EH (cell line): ENCODE data around the gene GAPT.

Experiments
- DNase-seq: peaks from one replicate; pipeline ENCODE4 v3.0.0-alpha.2; 2015; ENCODE audit warnings: low read depth

GAPT gene

DNA sequence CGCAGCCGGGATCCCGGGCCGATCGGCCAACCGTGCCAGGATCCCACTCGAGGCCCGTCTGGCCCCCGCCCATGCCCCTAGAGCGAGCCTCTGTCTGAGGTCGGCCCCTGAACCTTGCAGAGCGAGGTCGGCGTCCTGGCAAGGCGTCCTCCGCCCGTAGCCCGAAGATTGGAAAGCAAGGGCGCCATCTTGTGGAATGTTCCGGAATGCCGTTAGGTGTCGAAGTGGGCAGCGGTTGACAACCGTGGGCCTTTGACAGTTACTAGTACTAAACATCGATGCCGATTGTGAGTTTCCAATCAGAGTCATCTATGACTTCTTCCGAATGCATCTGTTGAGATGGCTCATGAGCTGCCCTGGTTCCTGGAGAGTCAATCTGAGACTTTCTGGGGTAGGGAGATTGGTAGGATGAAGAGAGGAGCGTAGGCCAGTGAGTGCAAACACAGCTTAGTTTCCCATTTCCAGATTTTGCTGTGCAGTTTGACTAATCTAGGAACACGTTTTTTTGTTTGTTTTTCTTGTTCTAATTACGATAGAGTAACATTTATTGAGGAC lies 30.4 kb upstream of the GAPT start:
- DNase-seq = peak; percentile 86

DNA sequence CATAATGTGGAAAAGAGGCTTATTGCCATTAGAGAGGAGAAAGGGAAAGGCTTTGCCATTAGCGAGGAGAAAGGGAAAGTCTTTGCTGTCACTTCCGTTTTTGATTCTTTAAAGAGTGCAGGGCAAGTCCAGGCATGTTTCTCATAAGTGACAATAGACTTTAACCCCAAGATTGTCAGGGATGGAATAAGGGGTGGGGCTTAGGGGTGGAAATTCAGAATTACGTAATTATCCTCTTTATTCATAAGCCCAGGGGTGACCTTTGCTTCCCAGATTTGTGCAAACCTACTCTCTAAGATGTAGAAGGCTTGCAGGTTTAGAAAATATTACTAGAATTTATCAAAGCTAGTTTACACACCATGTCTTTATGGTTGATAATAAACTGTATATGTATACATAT lies 29.1 kb upstream of the GAPT start:
- no peak for DNase-seq

GRCh38 chr5:58462623-58463230 lies 28.5 kb upstream of the GAPT start:
- peak; percentile 71 for DNase-seq

- peak; percentile 73 for DNase-seq
These were observed 24.3 kb upstream of the GAPT start for GRCh38 chr5:58466939-58467338.

GRCh38 chr5:58469896-58470295 lies 21.3 kb upstream of the GAPT start:
- no peak for DNase-seq

DNA sequence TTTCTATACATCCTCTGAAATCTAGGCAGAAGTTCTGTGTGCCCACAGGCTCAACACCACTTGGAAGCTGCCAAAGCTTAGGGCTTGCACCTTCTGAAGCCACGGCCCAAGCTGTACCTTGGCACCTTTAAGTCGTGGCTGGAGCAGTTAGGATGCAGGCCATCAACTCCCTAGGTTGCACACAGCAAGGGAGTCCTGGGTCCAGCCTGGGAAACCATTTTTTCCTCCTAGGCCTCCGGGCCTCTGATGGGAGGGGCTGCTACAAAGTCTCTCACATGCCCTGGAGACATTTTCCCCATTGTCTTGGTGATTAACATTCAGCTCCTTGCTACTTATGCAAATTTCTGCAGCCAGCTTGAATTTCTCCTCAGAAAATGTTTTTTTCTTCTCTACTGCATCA lies 15.8 kb upstream of the GAPT start:
- no peak for DNase-seq

- no peak for DNase-seq
These were observed 13.4 kb upstream of the GAPT start for GRCh38 chr5:58477760-58478376.

GRCh38 chr5:58481066-58481676 lies 10.1 kb upstream of the GAPT start:
- no peak for DNase-seq

- DNase-seq = no peak
These were observed 9.4 kb upstream of the GAPT start for GRCh38 chr5:58481828-58482227.

DNA sequence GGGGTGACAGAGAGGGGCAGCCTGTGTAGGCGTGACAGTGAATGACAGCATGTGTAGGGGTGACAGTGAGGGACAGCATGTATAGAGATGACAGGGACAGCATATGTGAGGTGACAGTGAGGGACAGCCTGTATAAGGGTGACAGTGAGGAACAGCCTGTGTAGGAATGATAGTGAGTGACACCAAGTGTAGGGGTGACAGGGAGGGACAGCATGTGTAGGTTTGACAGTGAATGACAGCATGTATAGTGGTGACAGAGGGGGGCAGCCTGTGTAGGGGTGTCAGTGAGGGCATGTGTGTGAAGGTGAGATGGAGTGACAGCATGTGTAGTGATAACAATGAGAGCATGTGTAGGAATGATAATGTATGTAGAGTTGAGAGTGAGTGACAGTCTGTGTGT lies 8.7 kb upstream of the GAPT start:
- no peak for DNase-seq

DNA sequence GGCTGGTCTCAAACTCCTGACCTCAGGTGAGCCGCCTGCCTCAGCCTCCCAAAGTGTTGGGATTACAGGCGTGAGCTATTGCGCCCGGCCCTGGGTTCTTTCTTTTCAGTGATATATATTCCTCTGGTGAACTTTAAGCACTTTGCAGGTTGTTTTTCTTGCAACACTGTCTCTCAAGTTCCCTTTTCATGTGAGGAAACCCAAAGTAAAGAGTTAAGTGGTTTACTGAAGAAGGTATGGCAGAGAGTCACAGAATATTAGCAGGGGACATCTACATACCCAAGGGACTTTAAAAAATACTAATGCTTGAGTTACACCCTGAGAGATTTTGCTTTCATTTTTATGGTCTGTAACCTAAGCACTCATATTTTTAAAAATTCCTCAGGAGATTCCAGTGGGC lies 6.7 kb upstream of the GAPT start:
- no peak for DNase-seq

- no peak for DNase-seq
These were observed 4.9 kb upstream of the GAPT start for GRCh38 chr5:58486290-58486689.

GRCh38 chr5:58490402-58491050 lies 709 bp upstream of the GAPT start:
- DNase-seq = no peak

DNA sequence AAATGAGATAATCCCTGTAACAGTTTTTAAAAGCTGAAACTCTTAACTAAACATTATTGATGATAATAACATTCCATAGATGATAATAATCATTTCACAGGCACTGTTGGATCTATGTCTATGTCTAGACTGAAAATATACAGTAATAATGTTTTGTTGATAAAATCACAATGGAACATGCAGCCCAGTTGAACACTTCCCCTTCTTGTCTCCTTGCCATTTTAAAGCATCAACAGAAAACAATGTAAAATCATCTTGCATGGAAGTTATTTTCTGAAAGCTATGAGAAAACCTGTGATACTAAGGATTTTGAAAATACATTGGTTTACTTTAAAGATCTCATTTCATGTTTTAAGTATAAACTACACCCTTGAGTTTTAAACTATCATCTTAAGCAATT lies 1.9 kb downstream of the GAPT start:
- DNase-seq = no peak

DNA sequence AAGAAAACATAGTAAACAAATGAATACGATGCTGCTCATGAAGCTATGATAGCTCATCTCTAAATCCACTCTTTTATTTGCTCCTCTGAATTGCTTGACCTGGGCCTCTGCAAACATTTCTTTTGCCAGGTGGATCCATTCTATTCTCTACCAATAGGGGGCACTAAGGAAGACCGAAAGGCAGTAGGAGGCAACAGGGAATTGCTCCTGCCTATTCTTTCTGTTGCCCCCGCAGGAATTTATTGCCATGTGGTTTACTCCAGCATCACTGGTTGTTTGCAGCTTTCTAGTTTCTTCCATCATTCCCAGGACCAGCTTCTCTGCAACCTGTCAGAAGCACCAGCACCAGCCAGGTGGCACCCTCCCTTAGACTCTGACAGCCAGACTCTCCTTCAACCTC lies 5.3 kb downstream of the GAPT start:
- DNase-seq = no peak

DNA sequence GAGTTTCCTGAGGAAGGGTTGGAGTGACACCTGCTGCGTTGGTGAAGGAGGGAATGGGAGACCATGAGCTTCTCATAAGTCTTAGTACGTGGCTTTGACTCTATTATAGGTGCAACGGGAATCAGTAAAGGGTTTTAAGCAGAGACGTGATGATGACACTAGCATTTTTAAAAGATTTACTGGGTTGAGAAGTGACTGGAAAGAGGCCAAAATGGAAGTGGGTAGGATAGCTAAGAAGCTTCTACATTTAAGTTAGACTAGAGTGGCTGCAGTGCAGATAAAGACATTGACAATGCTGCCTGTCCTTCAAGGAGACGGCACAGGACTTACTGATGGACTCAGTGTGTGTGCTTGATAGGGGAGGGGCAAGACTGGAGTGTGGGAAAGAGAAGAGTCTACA lies 6.2 kb downstream of the GAPT start:
- DNase-seq = no peak

- DNase-seq = no peak
These were observed 6.7 kb downstream of the GAPT start for GRCh38 chr5:58497921-58498320.

DNA sequence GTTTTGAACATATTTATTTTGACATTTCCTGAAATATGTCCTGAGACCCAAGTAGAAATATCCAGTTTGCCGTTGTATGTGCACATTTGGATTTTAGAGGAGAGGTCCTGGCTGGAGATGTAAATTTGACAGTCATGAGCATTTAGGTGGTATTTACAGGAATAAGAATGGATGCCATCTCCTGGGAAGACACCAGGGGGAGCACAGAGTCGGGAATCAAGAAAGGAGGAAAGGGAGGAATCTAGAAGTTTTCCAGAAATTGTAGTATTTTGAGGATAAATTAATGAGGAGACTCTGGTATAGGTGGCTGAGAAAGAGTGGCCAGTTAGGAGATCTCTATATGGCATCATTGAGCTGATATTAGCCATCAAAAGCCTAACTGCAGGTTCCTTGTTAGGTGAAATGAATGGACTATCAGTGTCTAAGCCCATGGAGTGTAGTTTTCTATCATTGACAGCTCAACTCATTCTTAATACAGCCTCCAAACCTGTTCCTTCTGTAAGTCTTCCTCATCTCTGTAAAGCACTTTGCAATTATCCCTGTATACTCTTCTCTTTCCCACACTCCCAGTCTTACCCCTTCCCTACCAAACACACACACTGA lies 7.2 kb downstream of the GAPT start:
- DNase-seq = peak; percentile 44

GRCh38 chr5:58499231-58499630 lies 8.0 kb downstream of the GAPT start:
- DNase-seq = no peak

DNA sequence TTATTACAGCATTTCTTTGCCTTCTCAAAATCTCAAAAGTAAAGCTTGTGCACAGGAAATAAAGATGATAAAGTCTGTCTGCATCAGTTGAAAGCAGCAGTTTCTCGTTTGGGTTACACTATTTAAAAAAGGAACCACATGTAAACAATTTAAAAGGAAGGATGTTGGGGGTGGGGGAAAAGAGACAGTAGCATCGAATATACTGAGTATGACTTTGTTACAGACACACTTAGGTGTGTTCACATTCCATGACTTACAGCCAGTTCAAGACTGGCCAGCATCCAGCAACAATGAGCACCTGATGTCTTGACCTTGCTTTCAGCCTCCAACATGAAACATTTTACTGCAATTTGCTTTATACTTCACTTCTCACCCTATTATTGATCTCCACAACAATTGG lies 8.7 kb downstream of the GAPT start:
- no peak for DNase-seq

GRCh38 chr5:58501778-58502417 lies 10.7 kb downstream of the GAPT start:
- DNase-seq = no peak

DNA sequence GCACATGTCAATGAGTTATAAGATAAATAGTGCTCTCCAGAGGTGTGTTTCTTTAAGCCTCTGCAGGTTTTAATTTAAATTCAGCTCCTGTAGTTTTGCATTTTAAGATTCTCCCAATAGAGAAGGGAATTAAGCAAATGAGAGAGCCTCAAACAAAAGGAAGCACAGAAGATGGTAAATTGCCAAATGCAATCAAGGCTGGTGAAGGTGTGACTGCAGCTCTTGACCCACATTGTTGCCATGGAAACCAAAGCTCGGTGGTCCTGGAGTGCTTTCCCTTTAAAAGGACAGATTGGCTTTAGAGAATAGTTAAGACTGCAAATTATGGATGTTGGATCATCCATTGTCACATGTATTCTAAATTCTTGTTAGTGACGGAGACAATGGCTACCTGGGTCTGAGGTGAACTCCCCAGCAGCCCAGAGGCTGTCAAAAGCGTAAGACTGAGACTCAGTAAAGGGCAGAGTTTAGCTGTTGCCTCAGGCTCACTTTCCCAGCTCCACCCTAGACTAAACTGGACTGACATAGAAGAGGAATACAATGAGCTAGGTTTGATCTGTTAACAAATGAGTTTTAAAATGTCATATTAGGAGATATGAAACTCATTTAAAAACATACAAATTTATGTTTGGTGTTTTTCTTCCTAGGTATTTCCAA lies 12.3 kb downstream of the GAPT start:
- no peak for DNase-seq
